SK-N-SH (cell line): ENCODE data around the gene ADCY5.

Source experiments
- CHD2 ChIP-seq: fragments of 150-350 bp; IDR thresholded peaks from 2 replicates; pipeline ENCODE4 v1.6.1; 2018; ENCODE audit warnings: low read length; ENCODE audit not compliant: partially characterized antibody
- ELF1 ChIP-seq: IDR thresholded peaks from 2 replicates; pipeline ENCODE4 v1.4.0; 2012
- EZH2phosphoT487 ChIP-seq: fragments of 200-600 bp; sonication (generic); IDR thresholded peaks from 2 replicates; pipeline ENCODE4 v1.6.1; 2017; ENCODE audit warnings: low read depth, mixed run types, mild to moderate bottlenecking, antibody characterized with exemption, moderate library complexity, borderline replicate concordance
- MXI1 ChIP-seq: IDR thresholded peaks from 2 replicates; pipeline ENCODE4 v1.6.1; 2012; ENCODE audit warnings: mild to moderate bottlenecking, low read depth, low read length, improper control_type of control experiment
- NRF1 ChIP-seq: IDR thresholded peaks from 2 replicates; pipeline ENCODE4 v1.6.1; 2012; ENCODE audit warnings: low read depth, mild to moderate bottlenecking, low read length
- POLR2AphosphoS5 ChIP-seq: IDR thresholded peaks from 2 replicates; pipeline ENCODE4 v1.6.1; 2012; ENCODE audit warnings: low read depth, low read length
- RAD21 ChIP-seq: IDR thresholded peaks from 2 replicates; pipeline ENCODE4 v1.6.1; 2012; ENCODE audit warnings: mild to moderate bottlenecking, low read length
- SIN3A ChIP-seq: IDR thresholded peaks from 2 replicates; pipeline ENCODE4 v1.6.1; 2012; ENCODE audit warnings: low read depth, mild to moderate bottlenecking, low read length, moderate library complexity, borderline replicate concordance
- TF ChIP-seq, protein P1 (sequence below): IDR thresholded peaks from 2 replicates; pipeline ENCODE4 v1.6.1; 2012; ENCODE audit warnings: mild to moderate bottlenecking, low read depth, low read length, moderate library complexity
- TF ChIP-seq, protein P2 (sequence below): IDR thresholded peaks from 2 replicates; pipeline ENCODE4 v1.4.0; 2012; ENCODE audit warnings: low read depth
- TF ChIP-seq, protein P3 (sequence below): fragments of 200-600 bp; sonication (generic); IDR thresholded peaks from 2 replicates; pipeline ENCODE4 v1.6.1; 2017; ENCODE audit warnings: antibody characterized with exemption, mild to moderate bottlenecking, moderate library complexity
- TF ChIP-seq, protein P4 (sequence below): fragments of 150-350 bp; IDR thresholded peaks from 2 replicates; pipeline ENCODE4 v1.6.1; 2016; ENCODE audit warnings: mild to moderate bottlenecking, low read depth, low read length
- TF ChIP-seq, protein P5 (sequence below): IDR thresholded peaks from 2 replicates; pipeline ENCODE4 v1.4.0; 2012; ENCODE audit warnings: low read depth, borderline replicate concordance

DNA sequence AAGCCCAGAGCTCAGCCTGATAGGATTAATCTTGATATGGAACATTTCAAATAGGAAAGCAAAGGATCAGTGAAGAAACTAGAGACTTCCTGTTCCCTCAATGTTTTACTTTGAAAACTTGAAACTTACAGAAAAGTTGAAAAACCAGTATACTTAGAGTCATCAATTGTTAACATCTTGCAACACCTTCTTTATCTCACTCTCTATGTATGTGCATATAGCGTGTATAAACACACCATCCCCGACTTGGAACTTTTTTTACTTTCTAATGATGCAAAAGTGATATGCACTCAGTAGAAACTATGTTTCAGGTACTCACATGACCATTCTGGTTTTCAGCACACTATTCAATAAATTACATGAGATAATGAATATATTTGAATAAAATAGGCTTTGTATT, 186.7 kb downstream of the ADCY5 start:
- no peak for TF ChIP-seq EZH2phosphoT487
- TF ChIP-seq, protein P1, sequence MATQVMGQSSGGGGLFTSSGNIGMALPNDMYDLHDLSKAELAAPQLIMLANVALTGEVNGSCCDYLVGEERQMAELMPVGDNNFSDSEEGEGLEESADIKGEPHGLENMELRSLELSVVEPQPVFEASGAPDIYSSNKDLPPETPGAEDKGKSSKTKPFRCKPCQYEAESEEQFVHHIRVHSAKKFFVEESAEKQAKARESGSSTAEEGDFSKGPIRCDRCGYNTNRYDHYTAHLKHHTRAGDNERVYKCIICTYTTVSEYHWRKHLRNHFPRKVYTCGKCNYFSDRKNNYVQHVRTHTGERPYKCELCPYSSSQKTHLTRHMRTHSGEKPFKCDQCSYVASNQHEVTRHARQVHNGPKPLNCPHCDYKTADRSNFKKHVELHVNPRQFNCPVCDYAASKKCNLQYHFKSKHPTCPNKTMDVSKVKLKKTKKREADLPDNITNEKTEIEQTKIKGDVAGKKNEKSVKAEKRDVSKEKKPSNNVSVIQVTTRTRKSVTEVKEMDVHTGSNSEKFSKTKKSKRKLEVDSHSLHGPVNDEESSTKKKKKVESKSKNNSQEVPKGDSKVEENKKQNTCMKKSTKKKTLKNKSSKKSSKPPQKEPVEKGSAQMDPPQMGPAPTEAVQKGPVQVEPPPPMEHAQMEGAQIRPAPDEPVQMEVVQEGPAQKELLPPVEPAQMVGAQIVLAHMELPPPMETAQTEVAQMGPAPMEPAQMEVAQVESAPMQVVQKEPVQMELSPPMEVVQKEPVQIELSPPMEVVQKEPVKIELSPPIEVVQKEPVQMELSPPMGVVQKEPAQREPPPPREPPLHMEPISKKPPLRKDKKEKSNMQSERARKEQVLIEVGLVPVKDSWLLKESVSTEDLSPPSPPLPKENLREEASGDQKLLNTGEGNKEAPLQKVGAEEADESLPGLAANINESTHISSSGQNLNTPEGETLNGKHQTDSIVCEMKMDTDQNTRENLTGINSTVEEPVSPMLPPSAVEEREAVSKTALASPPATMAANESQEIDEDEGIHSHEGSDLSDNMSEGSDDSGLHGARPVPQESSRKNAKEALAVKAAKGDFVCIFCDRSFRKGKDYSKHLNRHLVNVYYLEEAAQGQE, result no peak
- TF ChIP-seq ELF1, result no peak
- TF ChIP-seq, protein P2, sequence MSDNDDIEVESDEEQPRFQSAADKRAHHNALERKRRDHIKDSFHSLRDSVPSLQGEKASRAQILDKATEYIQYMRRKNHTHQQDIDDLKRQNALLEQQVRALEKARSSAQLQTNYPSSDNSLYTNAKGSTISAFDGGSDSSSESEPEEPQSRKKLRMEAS, result no peak
- no peak for TF ChIP-seq CHD2
- no peak for TF ChIP-seq POLR2AphosphoS5
- TF ChIP-seq, protein P3, sequence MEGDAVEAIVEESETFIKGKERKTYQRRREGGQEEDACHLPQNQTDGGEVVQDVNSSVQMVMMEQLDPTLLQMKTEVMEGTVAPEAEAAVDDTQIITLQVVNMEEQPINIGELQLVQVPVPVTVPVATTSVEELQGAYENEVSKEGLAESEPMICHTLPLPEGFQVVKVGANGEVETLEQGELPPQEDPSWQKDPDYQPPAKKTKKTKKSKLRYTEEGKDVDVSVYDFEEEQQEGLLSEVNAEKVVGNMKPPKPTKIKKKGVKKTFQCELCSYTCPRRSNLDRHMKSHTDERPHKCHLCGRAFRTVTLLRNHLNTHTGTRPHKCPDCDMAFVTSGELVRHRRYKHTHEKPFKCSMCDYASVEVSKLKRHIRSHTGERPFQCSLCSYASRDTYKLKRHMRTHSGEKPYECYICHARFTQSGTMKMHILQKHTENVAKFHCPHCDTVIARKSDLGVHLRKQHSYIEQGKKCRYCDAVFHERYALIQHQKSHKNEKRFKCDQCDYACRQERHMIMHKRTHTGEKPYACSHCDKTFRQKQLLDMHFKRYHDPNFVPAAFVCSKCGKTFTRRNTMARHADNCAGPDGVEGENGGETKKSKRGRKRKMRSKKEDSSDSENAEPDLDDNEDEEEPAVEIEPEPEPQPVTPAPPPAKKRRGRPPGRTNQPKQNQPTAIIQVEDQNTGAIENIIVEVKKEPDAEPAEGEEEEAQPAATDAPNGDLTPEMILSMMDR, result no peak
- no peak for TF ChIP-seq RAD21
- TF ChIP-seq, protein P4, sequence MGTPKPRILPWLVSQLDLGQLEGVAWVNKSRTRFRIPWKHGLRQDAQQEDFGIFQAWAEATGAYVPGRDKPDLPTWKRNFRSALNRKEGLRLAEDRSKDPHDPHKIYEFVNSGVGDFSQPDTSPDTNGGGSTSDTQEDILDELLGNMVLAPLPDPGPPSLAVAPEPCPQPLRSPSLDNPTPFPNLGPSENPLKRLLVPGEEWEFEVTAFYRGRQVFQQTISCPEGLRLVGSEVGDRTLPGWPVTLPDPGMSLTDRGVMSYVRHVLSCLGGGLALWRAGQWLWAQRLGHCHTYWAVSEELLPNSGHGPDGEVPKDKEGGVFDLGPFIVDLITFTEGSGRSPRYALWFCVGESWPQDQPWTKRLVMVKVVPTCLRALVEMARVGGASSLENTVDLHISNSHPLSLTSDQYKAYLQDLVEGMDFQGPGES, result no peak
- no peak for TF ChIP-seq SIN3A
- no peak for TF ChIP-seq NRF1
- TF ChIP-seq, protein P5, sequence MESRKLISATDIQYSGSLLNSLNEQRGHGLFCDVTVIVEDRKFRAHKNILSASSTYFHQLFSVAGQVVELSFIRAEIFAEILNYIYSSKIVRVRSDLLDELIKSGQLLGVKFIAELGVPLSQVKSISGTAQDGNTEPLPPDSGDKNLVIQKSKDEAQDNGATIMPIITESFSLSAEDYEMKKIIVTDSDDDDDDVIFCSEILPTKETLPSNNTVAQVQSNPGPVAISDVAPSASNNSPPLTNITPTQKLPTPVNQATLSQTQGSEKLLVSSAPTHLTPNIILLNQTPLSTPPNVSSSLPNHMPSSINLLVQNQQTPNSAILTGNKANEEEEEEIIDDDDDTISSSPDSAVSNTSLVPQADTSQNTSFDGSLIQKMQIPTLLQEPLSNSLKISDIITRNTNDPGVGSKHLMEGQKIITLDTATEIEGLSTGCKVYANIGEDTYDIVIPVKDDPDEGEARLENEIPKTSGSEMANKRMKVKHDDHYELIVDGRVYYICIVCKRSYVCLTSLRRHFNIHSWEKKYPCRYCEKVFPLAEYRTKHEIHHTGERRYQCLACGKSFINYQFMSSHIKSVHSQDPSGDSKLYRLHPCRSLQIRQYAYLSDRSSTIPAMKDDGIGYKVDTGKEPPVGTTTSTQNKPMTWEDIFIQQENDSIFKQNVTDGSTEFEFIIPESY, result no peak
- TF ChIP-seq MXI1, result no peak
